NCI-H2081 (cell line): ENCODE results near the gene GRAMD1C.

Experiments used
- DNase-seq, 2 experiments: peaks; one replicate each; lab custom pipeline; 2025; lab: John Stamatoyannopoulos, UW

Gene GRAMD1C

GRCh38 chr3:113952921-113953320, 114.3 kb downstream of the GRAMD1C start:
- DNase-seq: no peak

- no peak for DNase-seq
Measured at GRCh38 chr3:113953677-113954076, 115.1 kb downstream of the GRAMD1C start.

- no peak for DNase-seq
Measured at GRCh38 chr3:113954091-113954685, 115.6 kb downstream of the GRAMD1C start.

- no peak for DNase-seq
Measured at GRCh38 chr3:113963879-113964278, 125.3 kb downstream of the GRAMD1C start.

- no peak for DNase-seq
Measured at GRCh38 chr3:113966172-113966571, 127.6 kb downstream of the GRAMD1C start.

- peak in 1 of 2 experiments; percentile 33 for DNase-seq
Measured at GRCh38 chr3:113968986-113969385, 130.4 kb downstream of the GRAMD1C start.

GRCh38 chr3:113977822-113978221, 139.2 kb downstream of the GRAMD1C start:
- no peak for DNase-seq

GRCh38 chr3:113979916-113980315, 141.3 kb downstream of the GRAMD1C start:
- DNase-seq: no peak

- DNase-seq: no peak
Measured at GRCh38 chr3:113981803-113982202, 143.2 kb downstream of the GRAMD1C start.

GRCh38 chr3:113983544-113983943, 145.0 kb downstream of the GRAMD1C start:
- DNase-seq: no peak

- DNase-seq: no peak
Measured at GRCh38 chr3:113985541-113985940, 147.0 kb downstream of the GRAMD1C start.
